Activated CD4-positive, CD25-positive, alpha-beta regulatory T cell (primary cell): ENCODE measurements around the gene SPIRE2.
"Not testable (repeated sequence)": the region's sequence is repeated elsewhere in the genome, so short reads cannot be mapped to it uniquely, and the experiment has no call there.

Experiments
- DNase-seq, 4 experiments: peaks; one replicate each; lab custom pipeline; 2025; lab: John Stamatoyannopoulos, UW

SPIRE2 gene, protein sequence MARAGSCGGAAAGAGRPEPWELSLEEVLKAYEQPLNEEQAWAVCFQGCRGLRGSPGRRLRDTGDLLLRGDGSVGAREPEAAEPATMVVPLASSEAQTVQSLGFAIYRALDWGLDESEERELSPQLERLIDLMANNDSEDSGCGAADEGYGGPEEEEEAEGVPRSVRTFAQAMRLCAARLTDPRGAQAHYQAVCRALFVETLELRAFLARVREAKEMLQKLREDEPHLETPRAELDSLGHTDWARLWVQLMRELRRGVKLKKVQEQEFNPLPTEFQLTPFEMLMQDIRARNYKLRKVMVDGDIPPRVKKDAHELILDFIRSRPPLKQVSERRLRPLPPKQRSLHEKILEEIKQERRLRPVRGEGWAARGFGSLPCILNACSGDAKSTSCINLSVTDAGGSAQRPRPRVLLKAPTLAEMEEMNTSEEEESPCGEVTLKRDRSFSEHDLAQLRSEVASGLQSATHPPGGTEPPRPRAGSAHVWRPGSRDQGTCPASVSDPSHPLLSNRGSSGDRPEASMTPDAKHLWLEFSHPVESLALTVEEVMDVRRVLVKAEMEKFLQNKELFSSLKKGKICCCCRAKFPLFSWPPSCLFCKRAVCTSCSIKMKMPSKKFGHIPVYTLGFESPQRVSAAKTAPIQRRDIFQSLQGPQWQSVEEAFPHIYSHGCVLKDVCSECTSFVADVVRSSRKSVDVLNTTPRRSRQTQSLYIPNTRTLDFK

DNA sequence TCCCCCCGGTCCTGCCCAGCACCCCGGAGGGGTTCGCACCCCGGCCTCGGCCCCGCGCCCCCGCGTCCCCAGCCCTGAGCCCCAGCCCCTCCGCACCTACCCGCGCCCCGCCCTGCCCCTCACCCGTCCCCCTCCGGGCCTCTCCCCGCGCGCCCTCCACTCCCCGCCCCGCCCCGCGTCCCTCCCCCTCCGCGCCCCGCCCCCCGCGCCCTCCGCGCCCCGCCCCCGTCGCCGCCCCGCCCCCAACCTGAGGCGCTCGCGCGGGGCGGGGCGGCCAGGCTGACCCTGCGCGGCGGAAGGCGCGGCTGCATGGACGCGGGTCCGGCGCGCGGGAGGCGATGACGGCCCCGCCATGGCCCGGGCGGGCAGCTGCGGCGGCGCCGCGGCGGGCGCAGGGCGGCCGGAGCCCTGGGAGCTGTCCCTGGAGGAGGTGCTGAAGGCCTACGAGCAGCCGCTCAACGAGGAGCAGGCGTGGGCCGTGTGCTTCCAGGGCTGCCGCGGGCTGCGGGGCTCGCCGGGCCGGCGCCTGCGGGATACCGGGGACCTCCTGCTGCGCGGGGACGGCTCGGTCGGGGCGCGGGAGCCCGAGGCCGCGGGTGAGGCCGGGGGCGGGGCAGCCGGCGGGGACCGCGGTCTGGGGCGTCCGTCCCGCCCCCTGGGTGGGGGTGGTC lies at the start of gene SPIRE2:
TSS of gene SPIRE2 (plus strand) at position 277 of the 671 bp plus-strand sequence. CDS start at position 353, 76 bp downstream.
- DNase-seq, result peak; percentile 20 to 50 (median 36)

DNA sequence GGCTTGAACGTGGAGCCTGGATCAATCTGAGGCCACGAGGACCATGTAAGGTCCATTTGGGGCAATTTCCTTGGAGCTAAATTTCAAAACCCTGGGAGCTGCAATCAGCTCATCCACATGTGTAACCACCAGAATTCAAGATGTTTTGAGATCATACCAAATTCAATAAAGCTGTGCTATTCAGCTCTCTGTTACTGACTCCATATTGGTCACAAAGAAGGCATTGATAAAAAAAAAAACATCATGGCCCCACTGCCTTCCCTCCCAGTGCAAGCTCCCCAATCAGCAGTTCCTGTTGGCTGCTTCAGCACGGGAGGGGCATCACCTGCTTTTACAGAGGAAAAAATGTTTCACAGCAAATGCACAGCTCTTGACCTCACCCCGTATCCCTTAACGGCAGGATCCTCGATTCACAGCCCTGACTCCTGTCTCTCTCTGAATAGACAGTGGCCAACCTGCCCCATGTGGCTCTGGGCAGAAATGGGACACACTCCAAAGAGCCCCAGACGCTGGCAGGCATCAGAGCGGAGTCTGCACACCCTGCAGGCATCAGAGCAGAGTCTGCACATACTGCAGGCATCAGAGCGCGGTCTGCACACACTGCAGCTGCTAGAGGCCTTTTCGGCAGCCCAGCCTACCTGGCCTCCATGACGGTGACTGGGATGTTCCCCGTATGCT lies 48.9 kb upstream of the SPIRE2 start:
- no peak for DNase-seq

DNA sequence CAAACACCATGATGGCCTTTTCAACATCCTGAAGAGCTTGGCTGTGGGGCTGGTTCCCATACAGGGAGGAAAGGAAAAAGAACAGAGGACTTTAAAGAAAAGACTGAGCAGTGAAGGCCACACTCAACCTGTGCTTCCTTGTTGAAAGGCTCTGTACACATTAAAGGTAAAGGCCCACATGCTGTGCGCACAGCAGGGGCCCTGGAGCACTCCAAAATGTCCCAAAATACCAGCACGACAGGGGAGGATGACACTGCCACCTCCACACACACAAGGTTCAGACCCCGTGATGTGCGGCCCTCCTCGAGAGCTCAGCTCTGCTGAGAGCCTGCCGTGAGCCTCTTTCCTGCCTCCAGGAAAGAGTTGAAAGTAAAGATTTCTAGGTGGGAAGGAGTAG lies 48.4 kb upstream of the SPIRE2 start:
- DNase-seq, result no peak

- DNase-seq, result no peak
Measured at GRCh38 chr16:89782489-89782888, 45.8 kb upstream of the SPIRE2 start.

DNA sequence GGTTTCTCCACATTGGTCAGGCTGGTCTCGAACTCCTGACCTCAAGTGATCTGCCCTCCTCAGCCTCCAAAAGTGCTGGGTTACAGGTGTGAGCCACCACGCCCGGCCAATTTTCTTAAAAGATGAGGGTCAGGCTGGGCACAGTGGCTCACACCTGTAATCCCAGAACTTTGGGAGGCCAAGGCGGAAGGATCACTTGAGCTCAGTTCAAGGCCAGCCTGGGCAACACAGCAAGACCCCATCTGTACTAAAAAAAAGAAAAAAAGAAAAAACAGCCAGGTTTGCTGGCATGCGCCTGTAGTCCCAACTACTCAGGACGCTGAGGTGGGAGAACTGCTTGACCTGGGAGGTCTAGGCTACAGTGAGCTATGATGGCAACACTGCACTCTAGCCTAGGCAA lies 44.3 kb upstream of the SPIRE2 start:
- not testable (repeated sequence) for DNase-seq

GRCh38 chr16:89784406-89784805 lies 43.9 kb upstream of the SPIRE2 start:
- DNase-seq, result no peak

DNA sequence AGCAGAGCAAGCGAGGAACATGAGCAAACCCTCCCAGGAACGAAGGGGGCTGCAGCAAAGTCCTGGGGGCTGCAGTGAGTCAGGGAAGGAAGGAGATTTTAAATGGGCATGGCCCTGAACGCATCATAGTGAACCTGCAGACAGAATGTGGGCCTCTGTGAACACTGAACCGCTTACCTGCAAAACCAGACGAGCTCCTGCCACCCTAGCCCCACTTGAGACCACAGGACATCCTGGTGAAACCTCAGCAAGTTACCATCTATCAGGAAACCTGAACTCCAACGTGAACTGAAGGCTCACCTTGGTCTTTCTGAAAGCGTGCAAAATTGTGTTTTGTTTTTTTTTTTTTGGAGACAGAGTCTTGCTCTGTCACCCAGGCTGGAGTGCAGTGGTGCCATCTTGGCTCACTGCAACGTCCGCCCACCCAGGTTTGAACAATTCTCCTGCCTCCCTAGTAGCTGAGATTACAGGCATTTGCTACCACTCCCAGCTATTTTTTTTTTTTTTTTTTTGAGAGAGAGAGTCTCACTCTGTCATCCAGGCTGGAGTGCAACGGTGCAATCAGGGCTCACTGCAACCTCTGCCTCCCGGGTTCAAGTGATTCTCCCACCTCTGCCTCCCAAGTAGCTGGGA lies 42.6 kb upstream of the SPIRE2 start:
- no peak for DNase-seq

DNA sequence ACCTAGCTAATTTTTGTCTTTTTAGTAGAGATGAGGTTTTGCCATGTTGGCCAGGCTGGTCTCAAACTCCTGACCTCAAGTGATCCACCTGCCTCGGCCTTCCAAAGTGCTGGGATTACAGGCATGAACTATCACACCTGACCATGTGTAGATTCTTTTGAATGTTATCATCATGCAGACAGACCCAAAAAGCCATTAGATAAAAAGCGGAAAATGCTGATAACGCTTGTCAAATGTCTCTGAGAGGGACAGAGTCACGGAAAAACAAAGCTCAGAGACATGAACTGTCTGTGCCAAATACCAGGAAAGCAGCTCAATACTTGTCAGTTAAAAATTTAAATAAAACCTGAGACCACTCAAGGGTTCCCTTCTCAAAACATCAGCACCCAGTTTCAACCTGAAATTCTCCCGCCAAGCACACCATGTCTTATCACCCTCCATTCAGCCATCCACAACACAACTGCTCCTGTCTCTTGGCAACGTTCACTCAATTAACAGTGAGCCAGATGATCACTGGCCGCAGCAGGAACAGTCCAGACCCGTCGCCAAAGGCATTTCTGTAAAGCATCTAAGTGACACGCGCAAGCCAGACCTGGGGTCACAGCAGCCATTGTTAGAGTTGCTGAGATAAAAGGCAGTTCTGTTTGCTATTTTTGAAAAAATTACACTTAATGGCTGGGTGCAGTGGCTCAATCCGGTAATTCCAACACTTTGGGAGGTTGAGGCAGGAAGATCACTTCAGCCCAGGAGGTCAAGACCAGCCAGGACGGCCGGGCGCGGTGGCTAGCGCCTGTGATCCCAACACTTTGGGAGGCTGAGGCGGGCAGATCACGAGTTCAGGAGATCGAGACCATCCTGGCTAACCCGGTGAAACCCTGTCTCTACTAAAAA lies 41.6 kb upstream of the SPIRE2 start:
- DNase-seq, result no peak

- DNase-seq, result no peak
Measured at GRCh38 chr16:89787365-89787805, 40.9 kb upstream of the SPIRE2 start.

DNA sequence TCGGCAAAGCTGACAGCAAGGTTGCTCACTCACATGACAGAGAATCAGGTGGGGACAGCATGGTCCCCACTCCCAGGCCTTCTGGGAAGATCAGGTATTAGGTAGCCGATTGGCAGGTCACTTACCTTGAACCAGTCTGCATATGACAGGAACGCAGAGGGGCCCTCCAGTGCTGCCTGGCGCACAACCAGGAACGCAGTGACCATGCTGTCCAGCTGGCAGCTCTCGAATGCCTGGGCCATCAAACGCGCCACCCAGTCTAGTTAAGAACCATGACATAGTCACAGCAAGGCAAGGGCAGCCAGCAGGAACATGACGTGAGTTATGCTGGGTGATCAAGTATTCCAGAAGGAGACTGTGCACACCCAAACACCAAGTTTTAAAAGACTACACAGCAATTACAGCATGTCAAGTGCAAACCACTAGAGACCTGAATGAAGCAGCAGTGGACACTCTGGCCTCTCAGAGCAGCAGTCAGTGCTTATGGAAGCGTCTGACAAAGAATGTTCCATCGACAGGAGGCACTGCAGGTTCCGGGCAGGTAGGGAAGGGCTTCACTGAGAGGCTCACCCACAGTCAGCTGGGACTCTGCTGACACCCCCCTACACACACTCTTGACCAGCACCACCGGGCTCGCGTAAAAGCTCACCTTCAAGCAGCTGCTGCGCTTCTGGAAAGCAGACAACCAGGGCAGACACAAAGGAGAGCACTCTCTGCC lies 36.8 kb upstream of the SPIRE2 start:
- DNase-seq, result no peak

DNA sequence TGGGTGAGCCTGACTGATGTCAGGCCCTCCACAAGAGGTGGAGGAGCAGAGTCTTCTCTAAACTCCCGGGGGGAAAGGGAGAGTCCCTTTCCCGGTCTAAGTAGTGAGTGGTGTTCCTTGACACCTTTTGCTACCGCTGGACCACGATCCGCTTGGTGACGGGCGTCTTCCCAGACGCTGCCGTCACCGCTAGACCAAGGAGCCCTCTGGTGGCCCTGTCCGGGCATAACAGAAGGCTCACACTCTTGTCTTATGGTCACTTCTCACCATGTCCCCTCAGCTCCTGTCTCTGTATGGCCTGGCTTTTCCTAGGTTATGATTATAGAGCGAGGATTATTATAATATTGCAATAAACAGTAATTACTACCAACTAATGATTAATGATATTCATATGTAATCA lies 35.2 kb upstream of the SPIRE2 start:
- DNase-seq, result peak in 3 of 4 experiments; percentile 20 to 39 (median 36)

GRCh38 chr16:89793955-89794354 lies 34.3 kb upstream of the SPIRE2 start:
- DNase-seq, result no peak

DNA sequence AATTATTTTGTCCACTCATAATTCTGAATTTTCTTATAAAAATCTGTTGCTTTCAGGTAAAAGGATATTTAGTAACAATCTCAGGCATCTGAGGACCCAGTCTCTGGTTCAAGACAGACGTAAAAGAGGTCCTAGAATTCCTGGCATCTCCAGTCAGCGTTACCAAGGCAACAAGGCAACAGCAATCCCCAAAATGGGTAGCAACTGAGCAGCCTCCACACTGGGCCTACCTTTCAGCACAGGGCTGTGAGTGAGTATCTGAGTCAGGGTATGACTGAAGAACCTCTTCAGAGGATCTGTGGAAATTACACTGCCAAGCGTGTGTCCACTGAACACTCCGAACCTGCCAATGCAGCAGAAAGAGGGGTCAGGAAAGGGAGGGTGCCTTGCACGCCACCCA lies 32.6 kb upstream of the SPIRE2 start:
- DNase-seq, result no peak

DNA sequence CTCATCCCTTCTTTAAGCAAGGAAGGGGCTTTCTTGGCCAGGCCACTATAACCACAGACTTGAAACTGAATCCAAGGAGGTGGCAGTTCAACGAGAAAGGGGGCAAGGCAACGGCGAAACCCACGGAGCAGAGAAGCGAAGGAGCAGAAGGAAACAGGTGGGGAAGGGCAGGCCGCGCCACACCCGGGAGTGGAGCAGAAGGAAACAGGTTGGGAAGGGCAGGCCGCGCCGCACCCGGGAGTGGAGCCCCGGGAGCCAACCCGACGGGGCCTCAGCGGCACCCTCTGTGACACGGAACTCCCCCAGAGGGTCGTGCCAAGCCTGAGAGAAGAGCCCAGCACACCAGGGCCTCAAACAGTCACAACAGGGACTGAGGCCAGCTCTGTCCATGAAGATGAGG lies 32.2 kb upstream of the SPIRE2 start:
- DNase-seq, result no peak

GRCh38 chr16:89798126-89798525 lies 30.1 kb upstream of the SPIRE2 start:
- DNase-seq, result no peak

DNA sequence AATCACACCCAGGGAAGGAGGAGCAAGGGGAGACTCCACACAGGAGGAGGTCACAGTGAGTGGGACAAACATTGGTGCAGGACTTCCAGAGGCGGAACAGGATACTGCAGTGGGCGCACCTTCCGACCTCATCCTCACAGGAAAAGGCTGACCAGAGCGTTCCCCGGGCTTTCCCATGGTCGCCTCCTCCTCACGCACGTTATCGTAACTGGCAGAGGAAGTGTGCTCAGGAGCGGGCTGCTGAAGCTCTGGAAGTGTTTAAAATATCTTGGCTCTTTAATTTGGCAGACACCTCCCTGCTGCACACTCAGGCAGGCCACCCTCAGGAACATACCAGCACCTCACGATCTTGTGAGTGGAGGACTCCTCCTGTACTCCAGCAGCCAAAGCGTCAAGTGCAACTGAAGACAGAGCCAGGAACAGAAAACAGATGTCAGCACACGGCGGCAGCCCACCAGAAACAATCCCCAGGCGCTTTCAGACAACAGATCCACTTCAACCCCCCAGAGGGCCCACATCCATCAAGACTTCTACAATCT lies 29.4 kb upstream of the SPIRE2 start:
- DNase-seq, result no peak

DNA sequence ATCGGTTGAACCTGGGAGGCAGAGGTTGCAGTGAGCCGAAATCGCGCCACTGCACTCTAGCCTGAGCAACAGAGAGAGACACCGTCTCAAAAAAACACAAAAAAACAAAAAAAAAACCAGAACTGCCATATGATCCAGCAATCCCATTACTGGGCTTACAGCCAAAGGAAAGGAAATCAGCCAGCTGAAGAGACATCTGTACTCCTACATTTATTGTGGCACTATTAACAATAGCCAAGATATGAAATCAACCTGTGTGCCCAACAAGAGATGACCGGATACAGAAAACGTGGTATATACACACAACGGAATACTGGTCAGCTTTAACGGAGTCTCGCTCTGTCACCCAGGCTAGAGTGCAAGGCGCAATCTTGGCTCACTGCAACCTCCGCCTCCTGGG lies 26.5 kb upstream of the SPIRE2 start:
- no peak for DNase-seq

DNA sequence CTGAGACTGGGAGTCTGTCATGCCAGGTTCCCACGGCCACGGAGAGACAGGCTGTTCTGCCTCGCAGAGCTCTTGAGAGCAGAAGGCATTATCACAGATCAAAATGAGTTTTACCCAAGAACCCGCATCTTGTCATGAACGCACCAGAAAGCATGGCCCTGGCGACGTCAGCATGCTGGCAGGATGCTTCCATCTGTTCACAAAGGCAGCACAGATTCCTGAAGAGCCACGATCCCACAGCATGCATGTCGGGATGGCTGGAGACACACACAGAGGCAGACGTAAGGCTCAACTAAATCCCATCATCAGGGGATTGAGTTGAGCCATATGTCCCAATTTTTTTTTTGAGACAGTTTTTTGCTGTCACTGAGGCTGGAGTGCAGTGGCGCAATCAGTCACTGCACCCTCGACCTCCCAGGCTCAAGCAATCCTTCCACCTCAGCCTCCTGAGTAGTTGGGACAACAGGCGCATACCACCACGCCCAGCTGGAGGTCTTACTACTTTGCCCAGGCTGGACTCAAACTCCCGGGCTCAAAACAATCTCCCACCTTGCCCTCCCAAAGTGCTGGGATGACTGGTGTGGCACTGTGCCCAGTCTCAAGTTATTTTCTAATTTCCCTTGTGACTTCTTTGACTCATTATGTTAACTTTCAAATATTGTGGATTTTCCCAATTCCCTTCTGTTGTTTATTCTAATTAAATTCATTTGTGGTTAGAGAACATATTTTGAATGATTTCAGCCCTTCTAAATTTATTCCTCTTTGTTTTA lies 23.0 kb upstream of the SPIRE2 start:
- DNase-seq, result no peak
